Tibial artery (tissue), 4 donors: ENCODE results near the gene B4GALT5.

Source experiments
- DNase-seq, 2 donors: peaks; one replicate each; pipeline ENCODE4 v3.0.0-alpha.2; 2019
- H3K27ac ChIP-seq, 2 donors: fragments of 200-600 bp; sonication (generic) in 1 of 2; 1 replicate in 1 of 2; 2 replicates in 1 of 2; pipeline ENCODE4 v1.5.1; 2018 to 2019; ENCODE audit warnings: mild to moderate bottlenecking in 1 of 2
- H3K27me3 ChIP-seq, 2 donors: fragments of 200-600 bp; sonication (generic) in 1 of 2; one replicate each; pipeline versions ENCODE4 v1.5.1 to v1.6.0; 2016 to 2019
- H3K36me3 ChIP-seq, 3 donors: fragments of 200-600 bp; sonication (generic) in 2 of 3; one replicate each; pipeline ENCODE4 v1.5.1; 2016 to 2019; ENCODE audit warnings: mild to moderate bottlenecking in 2 of 3
- H3K4me1 ChIP-seq, 4 donors: fragments of 200-600 bp; sonication (generic) in 2 of 4; 1 replicate in 3 of 4; 2 replicates in 1 of 4; pipeline ENCODE4 v1.5.1; 2016 to 2019
- H3K4me3 ChIP-seq, 2 donors: fragments of 200-600 bp; sonication (generic) in 1 of 2; 1 replicate in 1 of 2; 2 replicates in 1 of 2; pipeline ENCODE4 v1.5.1; 2018 to 2019; ENCODE audit warnings: mild to moderate bottlenecking in 2 of 2
- H3K9me3 ChIP-seq, 3 donors: fragments of 200-600 bp; sonication (generic) in 1 of 3; one replicate each; pipeline ENCODE4 v1.5.1; 2016 to 2019
- CTCF ChIP-seq, 2 experiments: fragments of 200-600 bp in 1 of 2; fragments of 450-650 bp in 1 of 2; IDR thresholded peaks; one replicate each; pipeline ENCODE4 v1.5.1; 2017 to 2019; ENCODE audit warnings: antibody characterized with exemption in 2 of 2, mild to moderate bottlenecking in 1 of 2, moderate library complexity in 1 of 2
- intact Hi-C: fragments of 100-400 bp; cut with DNase I; formaldehyde crosslinking; loops from one replicate; pipeline ENCODE4 v1.15.0; 2023; ENCODE audit warnings: low total_unique reads

B4GALT5 gene

GRCh38 chr20:49757597-49757996 is 43.9 kb upstream of the B4GALT5 start:
- no peak overlapping the region for H3K27ac ChIP-seq
- H3K9me3 ChIP-seq = no peaks in the 10 kb centered on the region
- TF ChIP-seq CTCF (IDR thresholded peaks at IDR 0.05) = no peak
- no peak for DNase-seq
- no peaks in the 10 kb centered on the region for H3K36me3 ChIP-seq
- no peaks in the 10 kb centered on the region for H3K27me3 ChIP-seq
- intact Hi-C loops = no loop called here
- H3K4me3 ChIP-seq = no peak overlapping the region
- no peaks in the 10 kb centered on the region for H3K4me1 ChIP-seq

- no peak for TF ChIP-seq CTCF (IDR thresholded peaks at IDR 0.05)
- intact Hi-C loops = no loop called here
- Histone ChIP-seq H3K27ac (no peak overlapping the region), H3K36me3 (no peaks in the 10 kb centered on the region), H3K4me1 (peaks cover 0 to 3% (median 0%) of the 10 kb centered on the region in 4 donors), H3K27me3 (no peaks in the 10 kb centered on the region), H3K9me3 (no peaks in the 10 kb centered on the region), H3K4me3 (no peak overlapping the region)
- no peak for DNase-seq
Observed at GRCh38 chr20:49756241-49756640, 42.6 kb upstream of the B4GALT5 start.

DNA sequence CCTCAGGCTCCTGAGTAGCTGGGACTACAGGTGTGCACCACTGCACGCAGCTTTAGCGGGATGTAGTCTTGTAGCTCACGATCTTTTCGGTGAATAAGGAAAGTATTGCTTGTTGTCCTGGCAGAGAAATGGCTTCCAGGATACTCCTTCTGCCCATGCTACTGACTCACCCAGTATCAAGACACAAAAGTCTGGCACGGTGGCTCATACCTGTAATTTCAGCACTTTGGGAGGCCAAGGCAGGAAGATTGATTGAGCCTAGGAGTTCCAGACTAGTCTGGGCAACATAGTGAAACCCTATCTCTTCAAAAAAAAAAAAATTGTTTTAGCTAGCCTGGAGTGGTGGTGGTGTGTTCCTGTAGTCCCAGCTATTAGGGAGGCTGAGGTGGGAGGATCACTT is 40.9 kb upstream of the B4GALT5 start:
- no peak for DNase-seq
- Histone ChIP-seq H3K4me1 (peaks cover 0 to 13% (median 4%) of the 10 kb centered on the region in 4 donors), H3K27ac (no peak overlapping the region), H3K9me3 (no peaks in the 10 kb centered on the region), H3K4me3 (no peak overlapping the region), H3K36me3 (no peaks in the 10 kb centered on the region), H3K27me3 (no peaks in the 10 kb centered on the region)
- intact Hi-C loops = no loop called here
- TF ChIP-seq CTCF (IDR thresholded peaks at IDR 0.05) = no peak

DNA sequence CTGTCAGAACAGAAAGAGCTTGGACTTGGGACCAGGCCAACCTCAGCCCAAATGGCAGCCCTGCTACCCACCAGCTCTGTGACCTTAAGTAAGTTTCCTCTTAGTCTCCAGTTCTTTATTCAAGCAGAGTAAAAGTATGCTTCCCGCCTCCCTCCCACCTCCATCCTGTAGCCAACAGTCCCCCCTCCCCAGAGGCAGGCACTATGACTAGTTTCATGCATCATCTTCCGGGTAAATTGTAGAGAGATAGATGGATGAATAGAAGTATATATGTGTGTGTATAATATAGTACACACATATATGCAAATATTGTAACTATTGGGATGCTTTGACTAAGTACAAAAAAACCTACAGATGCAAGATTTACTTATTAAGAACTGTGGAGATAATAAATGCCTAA is 39.5 kb upstream of the B4GALT5 start:
- no peaks in the 10 kb centered on the region for H3K9me3 ChIP-seq
- no peak overlapping the region for H3K4me3 ChIP-seq
- intact Hi-C loops = no loop called here
- H3K4me1 ChIP-seq = peaks cover 0 to 18% (median 7%) of the 10 kb centered on the region in 4 donors
- no peak for DNase-seq
- no peaks in the 10 kb centered on the region for H3K27me3 ChIP-seq
- H3K36me3 ChIP-seq = no peaks in the 10 kb centered on the region
- no peak overlapping the region for H3K27ac ChIP-seq
- no peak for TF ChIP-seq CTCF (IDR thresholded peaks at IDR 0.05)

- intact Hi-C loops = no loop called here
- Histone ChIP-seq H3K4me3 (no peak overlapping the region), H3K36me3 (no peaks in the 10 kb centered on the region), H3K27me3 (no peaks in the 10 kb centered on the region), H3K4me1 (peaks cover 0 to 25% (median 14%) of the 10 kb centered on the region in 4 donors), H3K27ac (no peak overlapping the region), H3K9me3 (no peaks in the 10 kb centered on the region)
- no peak for DNase-seq
- no peak for TF ChIP-seq CTCF (IDR thresholded peaks at IDR 0.05)
Observed at GRCh38 chr20:49752201-49752903, 38.7 kb upstream of the B4GALT5 start.

DNA sequence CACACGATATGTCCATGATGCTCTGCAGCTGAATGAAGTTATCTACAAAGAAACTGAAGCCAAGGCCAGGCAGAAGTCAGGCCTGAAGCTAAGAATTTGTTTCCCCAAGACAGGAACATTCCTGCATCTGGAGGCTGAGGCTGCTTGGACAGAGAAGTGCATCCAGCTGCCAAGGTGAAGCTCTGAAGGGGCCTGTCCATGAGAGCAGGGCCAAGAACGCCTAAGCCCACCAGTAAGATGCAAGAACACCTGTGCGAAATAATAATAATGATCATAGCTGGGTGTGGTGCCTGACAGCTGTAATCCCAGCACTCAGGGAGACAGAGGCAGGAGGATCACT is 37.7 kb upstream of the B4GALT5 start:
- no peak overlapping the region for H3K4me3 ChIP-seq
- H3K27me3 ChIP-seq = no peaks in the 10 kb centered on the region
- H3K36me3 ChIP-seq = no peaks in the 10 kb centered on the region
- H3K9me3 ChIP-seq = no peaks in the 10 kb centered on the region
- intact Hi-C loops = no loop called here
- H3K27ac ChIP-seq = no peak overlapping the region
- DNase-seq = no peak
- TF ChIP-seq CTCF (IDR thresholded peaks at IDR 0.05) = no peak
- peaks cover 0 to 25% (median 14%) of the 10 kb centered on the region in 4 donors for H3K4me1 ChIP-seq
